Fibroblast of lung (primary cell): ENCODE results near the gene WDFY2.

Experiments
- EZH2 ChIP-seq: IDR thresholded peaks from 2 replicates; pipeline ENCODE4 v1.5.1; 2012; ENCODE audit warnings: low read length, control low read depth, mild to moderate bottlenecking; ENCODE audit errors: missing control alignments
- TF ChIP-seq, protein P1 (sequence below), 2 donors: IDR thresholded peaks in 1 of 2; conservative IDR thresholded peaks in 1 of 2; 1 replicate in 1 of 2; 2 replicates in 1 of 2; pipeline ENCODE4 v1.5.1; 2011 to 2012; ENCODE audit warnings: low read length in 2 of 2, control low read depth in 1 of 2, inconsistent platforms in 1 of 2, low read depth in 1 of 2, mild to moderate bottlenecking in 1 of 2

DNA sequence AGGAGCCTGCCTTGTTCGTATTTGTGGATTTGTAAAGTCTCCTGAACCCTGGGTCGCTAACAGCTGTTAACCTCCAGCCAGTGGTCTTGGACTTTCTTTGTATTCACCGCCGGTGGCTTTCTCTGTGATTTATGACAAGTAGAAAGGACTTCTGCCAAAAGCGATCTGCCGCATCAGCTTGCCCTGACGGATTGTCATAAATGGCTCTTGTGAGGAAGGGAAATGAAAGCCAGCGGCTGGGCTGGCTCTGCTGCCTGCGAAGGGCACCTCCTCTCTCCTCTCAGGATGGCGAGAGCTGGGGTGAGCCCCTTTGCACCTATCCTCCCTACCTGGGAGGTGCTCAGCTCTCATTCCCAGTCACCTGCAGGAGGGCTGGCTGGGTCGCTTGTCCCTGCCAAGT, 194.1 kb downstream of the WDFY2 start:
- TF ChIP-seq, protein P1, sequence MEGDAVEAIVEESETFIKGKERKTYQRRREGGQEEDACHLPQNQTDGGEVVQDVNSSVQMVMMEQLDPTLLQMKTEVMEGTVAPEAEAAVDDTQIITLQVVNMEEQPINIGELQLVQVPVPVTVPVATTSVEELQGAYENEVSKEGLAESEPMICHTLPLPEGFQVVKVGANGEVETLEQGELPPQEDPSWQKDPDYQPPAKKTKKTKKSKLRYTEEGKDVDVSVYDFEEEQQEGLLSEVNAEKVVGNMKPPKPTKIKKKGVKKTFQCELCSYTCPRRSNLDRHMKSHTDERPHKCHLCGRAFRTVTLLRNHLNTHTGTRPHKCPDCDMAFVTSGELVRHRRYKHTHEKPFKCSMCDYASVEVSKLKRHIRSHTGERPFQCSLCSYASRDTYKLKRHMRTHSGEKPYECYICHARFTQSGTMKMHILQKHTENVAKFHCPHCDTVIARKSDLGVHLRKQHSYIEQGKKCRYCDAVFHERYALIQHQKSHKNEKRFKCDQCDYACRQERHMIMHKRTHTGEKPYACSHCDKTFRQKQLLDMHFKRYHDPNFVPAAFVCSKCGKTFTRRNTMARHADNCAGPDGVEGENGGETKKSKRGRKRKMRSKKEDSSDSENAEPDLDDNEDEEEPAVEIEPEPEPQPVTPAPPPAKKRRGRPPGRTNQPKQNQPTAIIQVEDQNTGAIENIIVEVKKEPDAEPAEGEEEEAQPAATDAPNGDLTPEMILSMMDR (conservative IDR thresholded peaks at IDR 0.05 in 1 of 2, IDR thresholded peaks at IDR 0.05 in 1 of 2; ENCODE audit: low read depth in 1 of 2, low read length in 2 of 2): no peak
- TF ChIP-seq EZH2: no peak
